GM23338 (cell line): ENCODE results near the gene POP7. TPM values are rescaled to one million over a fixed set of nuclear protein-coding genes. Genes with fewer than 3 reads are reported as not detected.

ENCODE experiments used
- ATAC-seq: fragments of 200-7000 bp; cut with Tn5 transposase; 3 replicates; pipeline ENCODE4 v1.9.1; 2020
- DNase-seq: peaks from one replicate; pipeline ENCODE4 v3.0.0-alpha.2; 2015; ENCODE audit warnings: low spot score
- H2AFZ ChIP-seq: fragments of 200-600 bp; sonication (generic); 2 replicates; pipeline ENCODE4 v1.8.0; 2016; ENCODE audit warnings: antibody characterized with exemption, mild to moderate bottlenecking, moderate library complexity
- H3F3A ChIP-seq: fragments of 200-600 bp; sonication (generic); replicated peaks from 2 replicates; pipeline ENCODE4 v1.8.0; 2017; ENCODE audit warnings: antibody characterized with exemption, mixed run types, low read depth
- H3K27ac ChIP-seq: fragments of 200-600 bp; sonication (generic); 2 replicates; pipeline ENCODE4 v1.6.1; 2016; ENCODE audit warnings: low read depth
- H3K27me3 ChIP-seq: fragments of 200-600 bp; sonication (generic); 2 replicates; pipeline ENCODE4 v1.8.0; 2016; ENCODE audit warnings: mild to moderate bottlenecking, mixed run types, moderate library complexity; ENCODE audit not compliant: insufficient read depth
- H3K36me3 ChIP-seq: fragments of 200-600 bp; sonication (generic); 2 replicates; pipeline ENCODE4 v1.8.0; 2016; ENCODE audit warnings: mild to moderate bottlenecking; ENCODE audit not compliant: insufficient read depth
- H3K4me1 ChIP-seq: fragments of 200-600 bp; sonication (generic); 2 replicates; pipeline ENCODE4 v1.8.0; 2016; ENCODE audit warnings: mild to moderate bottlenecking, moderate library complexity; ENCODE audit not compliant: insufficient read depth
- H3K4me2 ChIP-seq: fragments of 200-600 bp; sonication (generic); 2 replicates; pipeline ENCODE4 v1.7.1; 2017; ENCODE audit warnings: mixed run types
- H3K4me3 ChIP-seq: fragments of 200-600 bp; sonication (generic); 2 replicates; pipeline ENCODE4 v1.6.1; 2016; ENCODE audit warnings: mixed run types
- H3K79me2 ChIP-seq: fragments of 200-600 bp; sonication (generic); replicated peaks from 2 replicates; pipeline ENCODE4 v1.8.0; 2017; ENCODE audit warnings: mild to moderate bottlenecking; ENCODE audit not compliant: insufficient read depth
- H3K9me2 ChIP-seq: fragments of 200-600 bp; sonication (generic); 2 replicates; pipeline ENCODE4 v1.8.0; 2017; ENCODE audit not compliant: insufficient read depth
- H4K20me1 ChIP-seq: fragments of 200-600 bp; sonication (generic); replicated peaks from 2 replicates; pipeline ENCODE4 v1.8.0; 2017; ENCODE audit warnings: mild to moderate bottlenecking; ENCODE audit not compliant: insufficient read depth
- H3K27ac Mint-ChIP-seq: 2 replicates; pipeline ENCODE4 v1.8.0; 2020; ENCODE audit warnings: inconsistent platforms, mild to moderate bottlenecking, moderate library complexity, mixed read lengths
- H3K27me3 Mint-ChIP-seq: 3 replicates; pipeline ENCODE4 v1.8.0; 2022; ENCODE audit warnings: low read depth, mild to moderate bottlenecking, moderate library complexity, mixed read lengths, inconsistent platforms; ENCODE audit not compliant: insufficient read depth, poor library complexity
- H3K36me3 Mint-ChIP-seq: 3 replicates; pipeline ENCODE4 v1.8.0; 2021; ENCODE audit warnings: low read depth, mild to moderate bottlenecking, inconsistent platforms, moderate library complexity, mixed read lengths
- H3K4me1 Mint-ChIP-seq: 3 replicates; pipeline ENCODE4 v1.8.0; 2020; ENCODE audit warnings: mild to moderate bottlenecking, inconsistent platforms, mixed read lengths
- H3K4me3 Mint-ChIP-seq: 3 replicates; pipeline ENCODE4 v1.8.0; 2021; ENCODE audit warnings: moderate library complexity, mild to moderate bottlenecking, inconsistent platforms, mixed read lengths
- H3K9me3 Mint-ChIP-seq: 3 replicates; pipeline ENCODE4 v1.8.0; 2020; ENCODE audit warnings: moderate library complexity, mild to moderate bottlenecking, inconsistent platforms, mixed read lengths
- CREB1 ChIP-seq: fragments of 250-450 bp; sonication (Bioruptor Pico); IDR thresholded peaks from 2 replicates; pipeline ENCODE4 v1.5.0; 2020; ENCODE audit warnings: low read depth, mild to moderate bottlenecking, moderate library complexity
- EZH2phosphoT487 ChIP-seq: fragments of 200-600 bp; sonication (generic); IDR thresholded peaks from one replicate; pipeline ENCODE4 v1.8.1; 2018; ENCODE audit warnings: antibody characterized with exemption; ENCODE audit not compliant: unreplicated experiment
- JUNB ChIP-seq: IDR thresholded peaks from one replicate; pipeline ENCODE4 v1.6.1; 2016; ENCODE audit warnings: antibody characterized with exemption; ENCODE audit not compliant: unreplicated experiment
- ZNF114 ChIP-seq: fragments of 250-450 bp; sonication (Bioruptor Pico); IDR thresholded peaks from 2 replicates; pipeline ENCODE4 v1.5.0; 2020; ENCODE audit warnings: mild to moderate bottlenecking, moderate library complexity
- polyA plus RNA-seq: library from polyadenylated mRNA; unstranded; fragments of >200 nt; fragmentation: Nextera tagmentation; extraction: Ambion mirVana; gene quantifications from 2 replicates; pipeline ENCODE4 v1.2.1, GENCODE V29; 2016
- total RNA-seq: library from RNA; depleted of rRNA; stranded (reverse); fragments of >200 nt; shearing (Covaris generic); gene quantifications from 2 replicates; pipeline ENCODE4 v1.2.3, GENCODE V29; 2014
- TF ChIP-seq, protein P1 (sequence below): IDR thresholded peaks from 2 replicates; pipeline ENCODE4 v1.6.1; 2016; ENCODE audit warnings: antibody characterized with exemption
- TF ChIP-seq, protein P2 (sequence below): fragments of 250-450 bp; sonication (Bioruptor Pico); IDR thresholded peaks from 2 replicates; pipeline ENCODE4 v1.5.0; 2020; ENCODE audit warnings: mild to moderate bottlenecking, moderate library complexity
- TF ChIP-seq, protein P3 (sequence below): IDR thresholded peaks from one replicate; pipeline ENCODE4 v1.6.1; 2018; ENCODE audit warnings: antibody characterized with exemption; ENCODE audit not compliant: unreplicated experiment

The POP7 gene
- total and polyA plus RNA-seq, 2 experiments from 2014 or later = 110 to 216 TPM

GRCh38 chr7:100711369-100711768 is 5.4 kb downstream of the POP7 start:
- DNase-seq = no peak
- 0 out of 3 replicates have a peak, but pooled peaks have one; percentile 13 for ATAC-seq

More at GRCh38 chr7:100711369-100711768, 5.4 kb downstream of the POP7 start:
- H3K4me1 ChIP-seq = no peaks in the 10 kb centered on the region; the same call in 1 of the 2 replicates
- no peaks in the 10 kb centered on the region for H3K9me3 Mint-ChIP-seq
- no peak overlapping the region for H3K4me3 ChIP-seq
- H3K27me3 Mint-ChIP-seq = peaks cover 2% of the 10 kb centered on the region
- no peaks in the 10 kb centered on the region for H3K27me3 ChIP-seq
- peaks cover 20% of the 10 kb centered on the region for H3K36me3 Mint-ChIP-seq
- H4K20me1 ChIP-seq = peaks cover 12% of the 10 kb centered on the region
- peaks cover 8% of the 10 kb centered on the region for H3K36me3 ChIP-seq
- no peak overlapping the region for H3K4me2 ChIP-seq
- no peak overlapping the region for H2AFZ ChIP-seq
- H3K4me3 Mint-ChIP-seq = no peak overlapping the region
- no peak overlapping the region for H3K27ac ChIP-seq
- peaks cover 9% of the 10 kb centered on the region for H3K4me1 Mint-ChIP-seq
- peaks cover 18% of the 10 kb centered on the region for H3K79me2 ChIP-seq
- TF ChIP-seq, protein P1, sequence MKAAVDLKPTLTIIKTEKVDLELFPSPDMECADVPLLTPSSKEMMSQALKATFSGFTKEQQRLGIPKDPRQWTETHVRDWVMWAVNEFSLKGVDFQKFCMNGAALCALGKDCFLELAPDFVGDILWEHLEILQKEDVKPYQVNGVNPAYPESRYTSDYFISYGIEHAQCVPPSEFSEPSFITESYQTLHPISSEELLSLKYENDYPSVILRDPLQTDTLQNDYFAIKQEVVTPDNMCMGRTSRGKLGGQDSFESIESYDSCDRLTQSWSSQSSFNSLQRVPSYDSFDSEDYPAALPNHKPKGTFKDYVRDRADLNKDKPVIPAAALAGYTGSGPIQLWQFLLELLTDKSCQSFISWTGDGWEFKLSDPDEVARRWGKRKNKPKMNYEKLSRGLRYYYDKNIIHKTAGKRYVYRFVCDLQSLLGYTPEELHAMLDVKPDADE = no peak
- TF ChIP-seq JUNB = no peak
- TF ChIP-seq, protein P2, sequence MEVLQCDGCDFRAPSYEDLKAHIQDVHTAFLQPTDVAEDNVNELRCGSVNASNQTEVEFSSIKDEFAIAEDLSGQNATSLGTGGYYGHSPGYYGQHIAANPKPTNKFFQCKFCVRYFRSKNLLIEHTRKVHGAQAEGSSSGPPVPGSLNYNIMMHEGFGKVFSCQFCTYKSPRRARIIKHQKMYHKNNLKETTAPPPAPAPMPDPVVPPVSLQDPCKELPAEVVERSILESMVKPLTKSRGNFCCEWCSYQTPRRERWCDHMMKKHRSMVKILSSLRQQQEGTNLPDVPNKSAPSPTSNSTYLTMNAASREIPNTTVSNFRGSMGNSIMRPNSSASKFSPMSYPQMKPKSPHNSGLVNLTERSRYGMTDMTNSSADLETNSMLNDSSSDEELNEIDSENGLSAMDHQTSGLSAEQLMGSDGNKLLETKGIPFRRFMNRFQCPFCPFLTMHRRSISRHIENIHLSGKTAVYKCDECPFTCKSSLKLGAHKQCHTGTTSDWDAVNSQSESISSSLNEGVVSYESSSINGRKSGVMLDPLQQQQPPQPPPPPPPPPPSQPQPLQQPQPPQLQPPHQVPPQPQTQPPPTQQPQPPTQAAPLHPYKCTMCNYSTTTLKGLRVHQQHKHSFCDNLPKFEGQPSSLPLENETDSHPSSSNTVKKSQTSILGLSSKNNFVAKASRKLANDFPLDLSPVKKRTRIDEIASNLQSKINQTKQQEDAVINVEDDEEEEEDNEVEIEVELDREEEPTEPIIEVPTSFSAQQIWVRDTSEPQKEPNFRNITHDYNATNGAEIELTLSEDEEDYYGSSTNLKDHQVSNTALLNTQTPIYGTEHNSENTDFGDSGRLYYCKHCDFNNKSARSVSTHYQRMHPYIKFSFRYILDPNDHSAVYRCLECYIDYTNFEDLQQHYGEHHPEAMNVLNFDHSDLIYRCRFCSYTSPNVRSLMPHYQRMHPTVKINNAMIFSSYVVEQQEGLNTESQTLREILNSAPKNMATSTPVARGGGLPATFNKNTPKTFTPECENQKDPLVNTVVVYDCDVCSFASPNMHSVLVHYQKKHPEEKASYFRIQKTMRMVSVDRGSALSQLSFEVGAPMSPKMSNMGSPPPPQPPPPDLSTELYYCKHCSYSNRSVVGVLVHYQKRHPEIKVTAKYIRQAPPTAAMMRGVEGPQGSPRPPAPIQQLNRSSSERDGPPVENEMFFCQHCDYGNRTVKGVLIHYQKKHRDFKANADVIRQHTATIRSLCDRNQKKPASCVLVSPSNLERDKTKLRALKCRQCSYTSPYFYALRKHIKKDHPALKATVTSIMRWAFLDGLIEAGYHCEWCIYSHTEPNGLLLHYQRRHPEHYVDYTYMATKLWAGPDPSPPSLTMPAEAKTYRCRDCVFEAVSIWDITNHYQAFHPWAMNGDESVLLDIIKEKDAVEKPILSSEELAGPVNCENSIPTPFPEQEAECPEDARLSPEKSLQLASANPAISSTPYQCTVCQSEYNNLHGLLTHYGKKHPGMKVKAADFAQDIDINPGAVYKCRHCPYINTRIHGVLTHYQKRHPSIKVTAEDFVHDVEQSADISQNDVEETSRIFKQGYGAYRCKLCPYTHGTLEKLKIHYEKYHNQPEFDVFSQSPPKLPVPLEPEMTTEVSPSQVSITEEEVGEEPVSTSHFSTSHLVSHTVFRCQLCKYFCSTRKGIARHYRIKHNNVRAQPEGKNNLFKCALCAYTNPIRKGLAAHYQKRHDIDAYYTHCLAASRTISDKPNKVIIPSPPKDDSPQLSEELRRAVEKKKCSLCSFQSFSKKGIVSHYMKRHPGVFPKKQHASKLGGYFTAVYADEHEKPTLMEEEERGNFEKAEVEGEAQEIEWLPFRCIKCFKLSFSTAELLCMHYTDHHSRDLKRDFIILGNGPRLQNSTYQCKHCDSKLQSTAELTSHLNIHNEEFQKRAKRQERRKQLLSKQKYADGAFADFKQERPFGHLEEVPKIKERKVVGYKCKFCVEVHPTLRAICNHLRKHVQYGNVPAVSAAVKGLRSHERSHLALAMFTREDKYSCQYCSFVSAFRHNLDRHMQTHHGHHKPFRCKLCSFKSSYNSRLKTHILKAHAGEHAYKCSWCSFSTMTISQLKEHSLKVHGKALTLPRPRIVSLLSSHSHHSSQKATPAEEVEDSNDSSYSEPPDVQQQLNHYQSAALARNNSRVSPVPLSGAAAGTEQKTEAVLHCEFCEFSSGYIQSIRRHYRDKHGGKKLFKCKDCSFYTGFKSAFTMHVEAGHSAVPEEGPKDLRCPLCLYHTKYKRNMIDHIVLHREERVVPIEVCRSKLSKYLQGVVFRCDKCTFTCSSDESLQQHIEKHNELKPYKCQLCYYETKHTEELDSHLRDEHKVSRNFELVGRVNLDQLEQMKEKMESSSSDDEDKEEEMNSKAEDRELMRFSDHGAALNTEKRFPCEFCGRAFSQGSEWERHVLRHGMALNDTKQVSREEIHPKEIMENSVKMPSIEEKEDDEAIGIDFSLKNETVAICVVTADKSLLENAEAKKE (CRISPR knock-in tag) = no peak
- no peak for TF ChIP-seq EZH2phosphoT487
- no peak for TF ChIP-seq CREB1 (CRISPR knock-in tag)
- no peak for TF ChIP-seq ZNF114 (CRISPR knock-in tag)
- TF ChIP-seq, protein P3, sequence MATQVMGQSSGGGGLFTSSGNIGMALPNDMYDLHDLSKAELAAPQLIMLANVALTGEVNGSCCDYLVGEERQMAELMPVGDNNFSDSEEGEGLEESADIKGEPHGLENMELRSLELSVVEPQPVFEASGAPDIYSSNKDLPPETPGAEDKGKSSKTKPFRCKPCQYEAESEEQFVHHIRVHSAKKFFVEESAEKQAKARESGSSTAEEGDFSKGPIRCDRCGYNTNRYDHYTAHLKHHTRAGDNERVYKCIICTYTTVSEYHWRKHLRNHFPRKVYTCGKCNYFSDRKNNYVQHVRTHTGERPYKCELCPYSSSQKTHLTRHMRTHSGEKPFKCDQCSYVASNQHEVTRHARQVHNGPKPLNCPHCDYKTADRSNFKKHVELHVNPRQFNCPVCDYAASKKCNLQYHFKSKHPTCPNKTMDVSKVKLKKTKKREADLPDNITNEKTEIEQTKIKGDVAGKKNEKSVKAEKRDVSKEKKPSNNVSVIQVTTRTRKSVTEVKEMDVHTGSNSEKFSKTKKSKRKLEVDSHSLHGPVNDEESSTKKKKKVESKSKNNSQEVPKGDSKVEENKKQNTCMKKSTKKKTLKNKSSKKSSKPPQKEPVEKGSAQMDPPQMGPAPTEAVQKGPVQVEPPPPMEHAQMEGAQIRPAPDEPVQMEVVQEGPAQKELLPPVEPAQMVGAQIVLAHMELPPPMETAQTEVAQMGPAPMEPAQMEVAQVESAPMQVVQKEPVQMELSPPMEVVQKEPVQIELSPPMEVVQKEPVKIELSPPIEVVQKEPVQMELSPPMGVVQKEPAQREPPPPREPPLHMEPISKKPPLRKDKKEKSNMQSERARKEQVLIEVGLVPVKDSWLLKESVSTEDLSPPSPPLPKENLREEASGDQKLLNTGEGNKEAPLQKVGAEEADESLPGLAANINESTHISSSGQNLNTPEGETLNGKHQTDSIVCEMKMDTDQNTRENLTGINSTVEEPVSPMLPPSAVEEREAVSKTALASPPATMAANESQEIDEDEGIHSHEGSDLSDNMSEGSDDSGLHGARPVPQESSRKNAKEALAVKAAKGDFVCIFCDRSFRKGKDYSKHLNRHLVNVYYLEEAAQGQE = no peak
- H3F3A ChIP-seq = 0 out of 2 replicates have a peak, but pooled peaks cover 9% of the 10 kb centered on the region
- no peaks in the 10 kb centered on the region for H3K9me2 ChIP-seq
- H3K27ac Mint-ChIP-seq = no peak overlapping the region
